Breast epithelium (tissue), 3 donors: ENCODE results near the gene OR51E1.

Experiments
- CTCF ChIP-seq, 3 donors: fragments of 450-650 bp; IDR thresholded peaks; one replicate each; pipeline ENCODE4 v1.5.1; 2016 to 2017; ENCODE audit warnings: antibody characterized with exemption in 3 of 3, mild to moderate bottlenecking in 3 of 3, moderate library complexity in 3 of 3
- POLR2AphosphoS5 ChIP-seq, 3 donors: sonication (generic); formaldehyde crosslinking; IDR thresholded peaks; one replicate each; pipeline ENCODE4 v1.6.1; 2017; ENCODE audit warnings: antibody characterized with exemption in 3 of 3

- no peak for TF ChIP-seq CTCF (IDR thresholded peaks at IDR 0.05)
- TF ChIP-seq POLR2AphosphoS5 (IDR thresholded peaks at IDR 0.05): peak in 2 of 3 donors; percentile 36 to 51
Observed at GRCh38 chr11:4607781-4608666, 35.8 kb upstream of the OR51E1 start, which contains the start of gene TRIM68.
